HG03159 (cell line): ENCODE measurements around the gene EHMT1.
"Not testable (repeated sequence)": the region's sequence is repeated elsewhere in the genome, so short reads cannot be mapped to it uniquely, and the experiment has no call there.

Source experiments
- ATAC-seq: cut with Tn5 transposase; IDR thresholded peaks from one replicate; pipeline ENCODE4 v1.9.1; 2021; ENCODE audit warnings: mild to moderate bottlenecking, moderate library complexity; ENCODE audit not compliant: unreplicated experiment

EHMT1 gene

DNA sequence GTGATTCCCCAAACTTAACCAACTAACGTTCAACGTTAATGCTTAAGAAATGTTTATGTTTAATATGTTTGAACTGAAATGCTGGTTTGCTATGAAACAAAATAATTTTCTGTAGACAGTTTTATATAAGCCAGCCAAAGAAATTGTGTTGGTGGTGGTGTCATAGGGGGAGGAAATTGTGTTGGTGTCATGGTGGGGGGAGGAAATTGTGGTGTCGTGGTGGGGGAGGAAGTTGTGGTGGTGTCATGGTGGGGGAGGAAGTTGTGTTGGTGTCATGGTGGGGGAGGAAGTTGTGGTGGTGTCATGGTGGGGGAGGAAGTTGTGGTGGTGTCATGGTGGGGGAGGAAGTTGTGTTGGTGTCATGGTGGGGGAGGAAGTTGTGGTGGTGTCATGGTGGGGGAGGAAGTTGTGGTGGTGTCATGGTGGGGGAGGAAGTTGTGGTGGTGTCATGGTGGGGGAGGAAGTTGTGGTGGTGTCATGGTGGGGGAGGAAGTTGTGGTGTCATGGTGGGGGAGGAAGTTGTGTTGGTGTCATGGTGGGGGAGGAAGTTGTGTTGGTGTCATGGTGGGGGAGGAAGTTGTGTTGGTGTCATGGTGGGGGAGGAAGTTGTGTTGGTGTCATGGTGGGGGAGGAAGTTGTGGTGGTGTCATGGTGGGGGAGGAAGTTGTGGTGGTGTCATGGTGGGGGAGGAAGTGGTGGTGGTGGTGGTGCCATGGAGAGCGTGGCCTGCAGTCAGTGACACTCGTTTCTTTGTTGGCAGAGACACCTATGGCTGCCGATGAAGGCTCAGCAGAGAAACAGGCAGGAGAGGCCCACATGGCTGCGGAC lies 97.3 kb downstream of the EHMT1 start:
- not testable (repeated sequence) for ATAC-seq

GRCh38 chr9:137716694-137717287 lies 98.0 kb downstream of the EHMT1 start:
- no peak for ATAC-seq

- ATAC-seq, result no peak
Observed at GRCh38 chr9:137717776-137718327, 99.0 kb downstream of the EHMT1 start.

DNA sequence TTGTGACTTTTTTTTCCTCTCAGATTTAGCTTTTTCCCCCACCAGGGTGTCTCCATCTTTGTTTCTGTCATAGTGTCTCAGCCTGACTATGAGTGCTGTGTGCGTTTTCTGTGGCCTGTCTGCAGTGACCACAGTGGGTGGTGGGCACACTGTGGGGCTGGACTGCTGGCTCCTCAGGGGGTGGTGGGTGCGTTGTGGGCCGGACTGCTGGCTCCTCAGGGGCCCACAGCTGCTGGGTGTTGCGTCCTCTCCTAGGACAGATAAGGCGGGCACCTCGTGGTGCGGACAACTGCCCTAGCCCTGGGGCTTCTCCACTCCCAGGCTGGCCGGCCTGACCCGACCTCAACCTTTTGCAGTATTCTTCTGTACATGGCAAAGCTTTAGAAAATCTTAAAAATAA lies 100.4 kb downstream of the EHMT1 start:
- ATAC-seq, result no peak

DNA sequence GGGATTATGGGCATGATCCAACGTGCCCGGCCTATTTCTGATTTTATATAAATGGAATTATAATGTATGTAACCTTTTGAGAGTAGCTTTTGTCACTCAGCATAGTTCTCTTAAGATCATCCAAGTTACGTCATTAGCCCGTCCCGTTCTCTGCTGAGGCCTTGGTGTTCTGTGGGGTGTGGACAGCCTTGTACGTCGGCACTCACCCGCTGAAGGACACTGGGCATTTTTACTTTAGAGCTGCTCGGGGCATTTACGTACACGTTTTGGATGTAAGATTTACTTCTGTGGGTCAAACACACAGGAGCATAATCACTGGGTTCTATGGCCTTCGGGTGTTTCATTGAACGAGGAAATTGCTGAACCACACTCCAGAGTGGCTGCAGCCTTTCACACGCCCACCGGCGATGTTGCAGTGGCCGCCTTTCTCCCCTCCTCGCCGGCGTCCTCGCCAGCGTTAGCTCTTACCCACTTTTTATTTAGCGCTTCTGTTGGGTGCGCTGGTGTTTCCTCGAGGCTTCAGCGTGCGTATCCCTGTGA lies 101.8 kb downstream of the EHMT1 start:
- no peak for ATAC-seq

- no peak for ATAC-seq
Observed at GRCh38 chr9:137721479-137721878, 102.7 kb downstream of the EHMT1 start.

GRCh38 chr9:137721899-137722298 lies 103.1 kb downstream of the EHMT1 start:
- no peak for ATAC-seq

DNA sequence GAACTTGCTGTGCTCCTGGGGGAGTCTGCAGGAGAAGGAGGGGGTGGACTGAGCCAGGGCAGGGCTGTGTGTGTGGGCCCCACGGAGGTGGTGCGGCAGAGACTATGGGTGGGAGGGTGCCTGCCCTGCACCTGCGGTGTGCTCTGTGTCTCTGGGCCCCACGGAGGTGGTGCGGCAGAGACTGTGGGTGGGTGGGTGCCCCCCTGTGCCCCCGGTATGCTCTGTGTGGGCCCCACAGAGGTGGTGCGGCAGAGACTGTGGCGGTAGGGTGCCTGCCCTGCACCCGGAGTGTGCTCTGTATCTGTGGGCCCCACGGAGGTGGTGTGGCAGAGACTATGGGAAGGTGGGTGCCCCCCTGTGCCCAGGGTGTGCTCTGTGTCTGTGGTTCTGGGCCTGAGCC lies 103.7 kb downstream of the EHMT1 start:
- ATAC-seq, result no peak

DNA sequence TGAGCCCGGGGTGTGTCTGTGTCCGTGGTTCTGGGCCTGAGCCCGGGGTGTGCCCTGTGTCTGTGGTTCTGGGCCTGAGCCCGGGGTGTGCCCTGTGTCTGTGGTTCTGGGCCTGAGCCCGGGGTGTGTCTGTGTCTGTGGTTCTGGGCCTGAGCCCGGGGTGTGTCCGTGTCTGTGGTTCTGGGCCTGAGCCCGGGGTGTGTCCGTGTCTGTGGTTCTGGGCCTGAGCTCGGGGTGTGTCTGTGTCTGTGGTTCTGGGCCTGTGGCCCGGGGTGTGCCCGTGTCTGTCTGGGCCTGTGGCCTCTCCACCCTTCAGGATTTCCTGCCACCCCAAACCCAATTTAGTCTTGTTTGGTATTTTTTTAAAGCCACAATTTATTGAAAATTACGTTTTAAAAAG lies 104.6 kb downstream of the EHMT1 start:
- not testable (repeated sequence) for ATAC-seq

DNA sequence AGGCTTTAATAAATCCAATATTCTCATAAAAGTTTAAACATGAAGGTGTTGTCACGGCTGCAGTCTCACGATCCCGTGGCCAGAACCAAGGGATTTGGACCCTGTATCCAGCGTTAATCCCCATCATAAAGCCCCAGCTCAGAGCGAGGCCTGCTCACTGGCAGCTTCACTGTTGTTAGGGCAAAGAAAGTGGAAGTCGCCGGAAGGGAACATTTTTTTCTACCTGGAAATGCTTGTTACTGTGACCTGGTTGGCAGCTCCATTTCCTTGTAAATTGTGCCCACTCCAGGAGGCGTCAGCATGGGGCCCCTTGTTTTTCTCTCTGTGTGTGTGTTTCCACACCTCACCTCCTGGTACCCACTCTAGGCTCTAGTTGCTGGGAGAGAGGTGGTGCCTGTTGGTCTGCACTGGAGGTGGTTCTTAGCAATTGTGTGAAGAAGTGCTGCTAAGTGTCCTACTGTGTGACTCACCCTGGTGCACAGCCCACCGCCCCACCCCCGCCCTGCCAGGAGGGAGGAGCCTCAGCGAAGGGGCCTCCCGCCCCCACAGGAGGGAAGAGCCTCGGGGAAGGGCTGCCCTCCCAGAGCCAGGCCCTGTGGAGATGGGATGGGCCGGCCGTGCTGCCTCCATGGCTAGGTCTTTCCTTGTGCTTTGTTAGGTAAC lies 105.1 kb downstream of the EHMT1 start:
- ATAC-seq, result no peak

DNA sequence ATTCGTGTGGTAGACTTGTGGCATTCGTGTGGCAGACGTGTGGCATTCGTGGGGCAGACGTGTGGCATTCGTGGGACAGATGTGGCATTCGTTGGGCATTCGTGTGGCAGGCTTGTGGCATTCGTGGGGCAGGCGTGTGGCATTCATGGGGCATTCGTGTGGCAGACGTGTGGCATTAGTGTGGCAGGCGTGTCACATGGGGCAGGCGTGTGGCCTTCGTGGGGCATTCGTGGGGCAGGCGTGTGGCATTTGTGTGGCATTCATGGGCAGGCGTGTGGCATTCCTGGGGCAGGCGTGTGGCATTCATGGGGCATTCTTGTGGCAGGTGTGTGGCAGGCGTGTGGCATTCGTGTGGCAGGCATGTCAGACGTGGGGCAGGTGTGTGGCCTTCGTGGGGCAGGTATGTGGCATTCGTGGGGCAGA lies 106.0 kb downstream of the EHMT1 start:
- ATAC-seq, result no peak

DNA sequence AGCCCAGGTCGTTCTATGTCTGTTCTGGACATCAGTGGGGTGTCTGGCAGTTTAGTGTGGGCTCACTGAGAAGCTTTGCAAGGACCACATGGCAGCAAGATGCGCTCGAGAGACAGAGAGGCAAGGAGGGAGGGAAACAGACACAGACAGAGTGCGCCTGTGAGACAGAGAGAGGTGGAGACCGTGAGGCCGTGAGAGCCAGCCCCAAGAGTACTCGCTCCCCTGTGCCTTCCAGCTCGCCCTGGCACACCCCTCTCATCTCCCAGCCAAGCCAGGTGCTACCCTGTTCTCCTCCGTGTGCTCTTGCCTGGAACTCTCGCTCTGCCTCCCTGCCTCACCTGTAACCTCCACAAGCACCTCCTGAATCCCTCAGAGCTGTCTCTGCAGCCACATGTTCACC lies 106.8 kb downstream of the EHMT1 start:
- no peak for ATAC-seq

- ATAC-seq, result peak; percentile 66
Observed at GRCh38 chr9:137726336-137726735, 107.5 kb downstream of the EHMT1 start.

DNA sequence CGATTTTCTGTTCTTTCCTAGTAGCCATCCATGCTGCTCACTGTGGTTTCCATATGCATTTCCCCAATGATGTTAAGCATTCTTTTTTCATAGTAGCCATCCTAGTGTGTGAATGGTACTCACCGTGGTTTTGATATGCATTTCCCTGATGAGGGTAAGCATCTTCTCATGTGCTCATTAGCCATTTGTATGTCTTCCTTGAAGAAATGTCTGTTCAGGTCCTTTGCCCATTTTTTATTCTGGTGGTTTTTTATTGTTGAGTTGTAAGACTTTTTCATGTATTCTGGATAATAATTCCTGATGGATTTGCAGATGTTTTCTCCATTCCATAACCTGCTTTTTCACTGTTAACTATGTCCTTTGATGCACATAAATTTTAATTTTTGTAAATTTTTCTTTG lies 108.0 kb downstream of the EHMT1 start:
- no peak for ATAC-seq

DNA sequence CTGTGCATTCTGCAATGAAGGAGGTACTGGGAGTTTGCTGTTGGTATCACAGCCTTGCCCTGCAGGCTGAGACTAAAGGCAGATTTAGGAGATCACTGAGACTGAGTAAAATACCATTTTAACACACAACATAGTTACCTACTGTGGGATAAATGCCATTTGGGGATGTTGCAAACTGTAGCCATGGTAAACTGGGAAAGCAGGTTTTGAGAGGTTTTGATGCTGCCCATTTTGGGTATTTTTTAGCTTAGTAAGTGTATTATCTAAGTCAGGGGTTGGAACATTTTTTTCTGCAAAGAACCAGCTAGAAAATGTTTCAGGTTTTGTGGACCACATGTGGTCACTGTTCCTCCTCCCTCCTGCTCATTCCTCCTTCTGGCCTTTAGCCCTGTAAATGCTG lies 108.9 kb downstream of the EHMT1 start:
- ATAC-seq, result no peak

GRCh38 chr9:137728444-137729311 lies 109.9 kb downstream of the EHMT1 start:
- ATAC-seq, result no peak

- ATAC-seq, result no peak
Observed at GRCh38 chr9:137731216-137731946, 112.6 kb downstream of the EHMT1 start.

DNA sequence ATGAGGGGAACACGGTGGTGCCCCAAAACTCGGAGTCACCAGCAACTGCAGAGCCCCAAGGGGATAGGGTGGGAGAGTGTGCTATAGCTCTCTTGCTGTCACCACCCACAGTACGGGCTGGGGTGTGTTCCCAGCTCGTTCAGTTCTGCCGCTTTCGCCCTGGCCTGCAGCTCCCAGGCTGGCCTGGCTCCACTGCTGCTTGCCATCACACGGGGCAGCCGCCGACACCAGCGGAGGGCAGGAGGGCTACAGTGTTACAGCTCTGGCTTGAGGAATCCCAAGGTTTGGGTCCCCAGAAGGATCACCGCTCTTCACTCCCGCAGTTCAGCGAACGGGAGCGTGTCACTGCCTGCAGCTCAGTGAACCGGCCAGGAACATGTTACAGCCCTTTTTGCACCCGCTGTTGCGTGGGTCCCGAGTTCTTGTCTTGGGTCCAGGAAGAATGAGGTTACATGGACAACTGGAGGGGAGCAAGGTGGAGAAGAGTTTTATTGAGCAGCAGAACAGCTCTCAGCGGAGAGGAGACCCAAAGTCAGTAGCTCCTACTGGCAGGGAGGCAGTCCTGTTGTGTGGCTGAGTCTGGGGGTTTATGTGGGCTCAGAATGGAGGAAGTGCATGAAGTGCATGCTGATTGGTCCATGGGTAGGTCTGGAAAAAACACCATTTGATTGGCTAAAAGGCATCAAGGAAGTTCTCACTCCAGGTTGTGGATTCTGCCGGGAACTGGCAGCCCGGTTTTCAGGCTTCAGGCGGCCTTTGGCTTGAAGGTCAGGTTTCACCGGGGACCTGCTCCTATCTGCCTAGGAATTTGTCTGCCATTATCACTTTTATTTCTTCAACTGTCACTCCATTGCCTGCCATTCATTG lies 113.4 kb downstream of the EHMT1 start:
- no peak for ATAC-seq

DNA sequence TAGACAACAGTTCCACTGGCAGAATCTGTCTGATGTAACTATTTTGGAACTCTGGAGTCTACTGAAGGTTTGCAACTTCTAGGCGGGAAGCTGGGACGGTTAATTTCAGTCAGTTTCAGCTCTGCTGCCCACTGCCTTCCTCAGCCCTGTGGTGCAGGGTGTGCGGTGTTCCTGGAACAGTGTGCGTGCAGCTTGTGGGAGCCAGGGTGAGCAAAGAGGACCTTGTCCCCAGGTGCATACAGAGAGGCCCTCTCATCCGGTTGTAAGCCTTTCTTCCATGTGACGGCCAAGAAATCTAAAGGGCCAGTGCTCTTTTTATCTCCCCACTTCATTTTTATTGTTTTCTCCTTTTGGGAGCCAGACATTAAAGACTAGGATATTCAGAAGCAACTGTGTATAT lies 114.6 kb downstream of the EHMT1 start:
- ATAC-seq, result no peak
